Measurements from ENCODE around the gene EXD1. TPM values are rescaled to one million over a fixed set of nuclear protein-coding genes. Genes with fewer than 3 reads are reported as not detected.

The EXD1 gene
- total RNA-seq, 1 experiment from 2014 or later, result 0.26 TPM

DNA sequence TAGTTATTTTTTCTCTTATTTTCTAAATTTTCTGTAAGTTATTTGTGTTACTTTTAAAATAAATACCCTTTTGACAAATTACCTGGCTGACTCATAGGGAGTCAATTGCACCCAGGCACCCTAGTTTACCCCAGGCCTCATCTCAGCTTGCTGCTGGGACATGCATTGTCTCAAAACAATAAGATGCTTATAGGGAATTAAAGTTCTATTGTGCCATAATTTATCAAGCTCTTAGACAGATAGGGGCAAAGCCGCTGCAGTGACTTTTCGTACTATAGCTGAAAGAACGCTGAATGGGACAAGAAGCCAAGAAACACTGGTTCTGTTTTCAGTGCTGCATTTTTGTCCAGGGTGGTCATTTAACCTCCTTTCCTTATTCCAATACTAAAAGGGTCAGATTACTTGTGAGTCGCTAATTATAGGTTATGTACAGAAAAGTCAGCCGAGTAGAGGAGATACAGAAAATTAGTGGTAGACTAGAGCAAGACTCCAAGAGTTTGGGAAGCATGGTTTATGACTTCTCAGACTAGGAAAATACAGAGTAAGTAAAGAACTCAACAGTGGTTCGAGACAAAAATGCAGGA, 50.3 kb downstream of the EXD1 start (continued):
- TF ChIP-seq CREB1 (CRISPR knock-in tag; IDR thresholded peaks at IDR 0.05), result no peak
- TF ChIP-seq EMX1 (CRISPR knock-in tag; IDR thresholded peaks at IDR 0.05), result no peak
- TF ChIP-seq AFF4 (CRISPR knock-in tag; IDR thresholded peaks at IDR 0.05; ENCODE audit: borderline replicate concordance), result no peak
- TF ChIP-seq ZNF317 (CRISPR knock-in tag; IDR thresholded peaks at IDR 0.05; ENCODE audit: borderline replicate concordance, low read depth), result no peak

GRCh38 chr15:41169781-41170180, 60.8 kb downstream of the EXD1 start:
- Mint-ChIP-seq H3K9me3 (no peaks in the 10 kb centered on the region), H3K4me1 (no peaks in the 10 kb centered on the region), H3K27me3 (ENCODE audit: low read depth) (no peaks in the 10 kb centered on the region), H3K4me3 (no peak overlapping the region), H3K36me3 (no peaks in the 10 kb centered on the region), H3K27ac (no peak overlapping the region)
- DNase-seq (ENCODE audit: low spot score) (no peak), ATAC-seq (no peak)
- POLR2A ChIA-PET, result no interaction called here
- CTCF ChIA-PET, result no interaction called here
- TF ChIP-seq ELF4 (CRISPR knock-in tag; IDR thresholded peaks at IDR 0.05; ENCODE audit: low read depth) (no peak), ZNF416 (CRISPR knock-in tag; IDR thresholded peaks at IDR 0.05) (no peak), KAT7 (CRISPR knock-in tag; IDR thresholded peaks at IDR 0.05; ENCODE audit: borderline replicate concordance) (no peak), IRF1 (CRISPR knock-in tag; IDR thresholded peaks at IDR 0.05) (no peak), PRRX2 (CRISPR knock-in tag; IDR thresholded peaks at IDR 0.05) (no peak), PREB (CRISPR knock-in tag; IDR thresholded peaks at IDR 0.05; ENCODE audit: borderline replicate concordance) (no peak), NFE2L1 (CRISPR knock-in tag; IDR thresholded peaks at IDR 0.05) (no peak), GRHL2 (CRISPR knock-in tag; IDR thresholded peaks at IDR 0.05; ENCODE audit: insufficient replicate concordance, severe bottlenecking) (no peak), ZBTB21 (CRISPR knock-in tag; IDR thresholded peaks at IDR 0.05; ENCODE audit: borderline replicate concordance) (no peak), ZNF263 (CRISPR knock-in tag; IDR thresholded peaks at IDR 0.05; ENCODE audit: low read depth) (no peak), CBFB (CRISPR knock-in tag; IDR thresholded peaks at IDR 0.05; ENCODE audit: low read depth) (no peak), FOXJ3 (CRISPR knock-in tag; IDR thresholded peaks at IDR 0.05; ENCODE audit: borderline replicate concordance) (no peak)
- TF ChIP-seq, protein P1, sequence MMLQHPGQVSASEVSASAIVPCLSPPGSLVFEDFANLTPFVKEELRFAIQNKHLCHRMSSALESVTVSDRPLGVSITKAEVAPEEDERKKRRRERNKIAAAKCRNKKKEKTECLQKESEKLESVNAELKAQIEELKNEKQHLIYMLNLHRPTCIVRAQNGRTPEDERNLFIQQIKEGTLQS (CRISPR knock-in tag; conservative IDR thresholded peaks at IDR 0.05), result no peak
- TF ChIP-seq, protein P2, sequence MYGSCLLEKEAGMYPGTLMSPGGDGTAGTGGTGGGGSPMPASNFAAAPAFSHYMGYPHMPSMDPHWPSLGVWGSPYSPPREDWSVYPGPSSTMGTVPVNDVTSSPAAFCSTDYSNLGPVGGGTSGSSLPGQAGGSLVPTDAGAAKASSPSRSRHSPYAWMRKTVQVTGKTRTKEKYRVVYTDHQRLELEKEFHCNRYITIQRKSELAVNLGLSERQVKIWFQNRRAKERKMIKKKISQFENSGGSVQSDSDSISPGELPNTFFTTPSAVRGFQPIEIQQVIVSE (CRISPR knock-in tag; IDR thresholded peaks at IDR 0.05; ENCODE audit: borderline replicate concordance), result no peak
- TF ChIP-seq, protein P3, sequence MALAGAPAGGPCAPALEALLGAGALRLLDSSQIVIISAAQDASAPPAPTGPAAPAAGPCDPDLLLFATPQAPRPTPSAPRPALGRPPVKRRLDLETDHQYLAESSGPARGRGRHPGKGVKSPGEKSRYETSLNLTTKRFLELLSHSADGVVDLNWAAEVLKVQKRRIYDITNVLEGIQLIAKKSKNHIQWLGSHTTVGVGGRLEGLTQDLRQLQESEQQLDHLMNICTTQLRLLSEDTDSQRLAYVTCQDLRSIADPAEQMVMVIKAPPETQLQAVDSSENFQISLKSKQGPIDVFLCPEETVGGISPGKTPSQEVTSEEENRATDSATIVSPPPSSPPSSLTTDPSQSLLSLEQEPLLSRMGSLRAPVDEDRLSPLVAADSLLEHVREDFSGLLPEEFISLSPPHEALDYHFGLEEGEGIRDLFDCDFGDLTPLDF (CRISPR knock-in tag; IDR thresholded peaks at IDR 0.05), result no peak
- TF ChIP-seq, protein P4, sequence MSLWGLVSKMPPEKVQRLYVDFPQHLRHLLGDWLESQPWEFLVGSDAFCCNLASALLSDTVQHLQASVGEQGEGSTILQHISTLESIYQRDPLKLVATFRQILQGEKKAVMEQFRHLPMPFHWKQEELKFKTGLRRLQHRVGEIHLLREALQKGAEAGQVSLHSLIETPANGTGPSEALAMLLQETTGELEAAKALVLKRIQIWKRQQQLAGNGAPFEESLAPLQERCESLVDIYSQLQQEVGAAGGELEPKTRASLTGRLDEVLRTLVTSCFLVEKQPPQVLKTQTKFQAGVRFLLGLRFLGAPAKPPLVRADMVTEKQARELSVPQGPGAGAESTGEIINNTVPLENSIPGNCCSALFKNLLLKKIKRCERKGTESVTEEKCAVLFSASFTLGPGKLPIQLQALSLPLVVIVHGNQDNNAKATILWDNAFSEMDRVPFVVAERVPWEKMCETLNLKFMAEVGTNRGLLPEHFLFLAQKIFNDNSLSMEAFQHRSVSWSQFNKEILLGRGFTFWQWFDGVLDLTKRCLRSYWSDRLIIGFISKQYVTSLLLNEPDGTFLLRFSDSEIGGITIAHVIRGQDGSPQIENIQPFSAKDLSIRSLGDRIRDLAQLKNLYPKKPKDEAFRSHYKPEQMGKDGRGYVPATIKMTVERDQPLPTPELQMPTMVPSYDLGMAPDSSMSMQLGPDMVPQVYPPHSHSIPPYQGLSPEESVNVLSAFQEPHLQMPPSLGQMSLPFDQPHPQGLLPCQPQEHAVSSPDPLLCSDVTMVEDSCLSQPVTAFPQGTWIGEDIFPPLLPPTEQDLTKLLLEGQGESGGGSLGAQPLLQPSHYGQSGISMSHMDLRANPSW (CRISPR knock-in tag; conservative IDR thresholded peaks at IDR 0.05; ENCODE audit: low read depth), result no peak
- TF ChIP-seq, protein P5, sequence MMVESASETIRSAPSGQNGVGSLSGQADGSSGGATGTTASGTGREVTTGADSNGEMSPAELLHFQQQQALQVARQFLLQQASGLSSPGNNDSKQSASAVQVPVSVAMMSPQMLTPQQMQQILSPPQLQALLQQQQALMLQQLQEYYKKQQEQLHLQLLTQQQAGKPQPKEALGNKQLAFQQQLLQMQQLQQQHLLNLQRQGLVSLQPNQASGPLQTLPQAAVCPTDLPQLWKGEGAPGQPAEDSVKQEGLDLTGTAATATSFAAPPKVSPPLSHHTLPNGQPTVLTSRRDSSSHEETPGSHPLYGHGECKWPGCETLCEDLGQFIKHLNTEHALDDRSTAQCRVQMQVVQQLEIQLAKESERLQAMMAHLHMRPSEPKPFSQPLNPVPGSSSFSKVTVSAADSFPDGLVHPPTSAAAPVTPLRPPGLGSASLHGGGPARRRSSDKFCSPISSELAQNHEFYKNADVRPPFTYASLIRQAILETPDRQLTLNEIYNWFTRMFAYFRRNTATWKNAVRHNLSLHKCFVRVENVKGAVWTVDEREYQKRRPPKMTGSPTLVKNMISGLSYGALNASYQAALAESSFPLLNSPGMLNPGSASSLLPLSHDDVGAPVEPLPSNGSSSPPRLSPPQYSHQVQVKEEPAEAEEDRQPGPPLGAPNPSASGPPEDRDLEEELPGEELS (CRISPR knock-in tag; IDR thresholded peaks at IDR 0.05), result no peak
- TF ChIP-seq, protein P6, sequence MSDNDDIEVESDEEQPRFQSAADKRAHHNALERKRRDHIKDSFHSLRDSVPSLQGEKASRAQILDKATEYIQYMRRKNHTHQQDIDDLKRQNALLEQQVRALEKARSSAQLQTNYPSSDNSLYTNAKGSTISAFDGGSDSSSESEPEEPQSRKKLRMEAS (CRISPR knock-in tag; IDR thresholded peaks at IDR 0.05), result no peak
